ENCODE data around the gene CLCC1. TPM values are rescaled to one million over a fixed set of nuclear protein-coding genes. Genes with fewer than 3 reads are reported as not detected.

CLCC1 gene

Small RNAs within 50 kb of the gene (small RNA-seq; reads per million reads assigned to genes)
- not detected for gene BX679664.2 (ENCODE audit: insufficient read depth)
